ENCODE data around the gene ZC3H8. TPM values are rescaled to one million over a fixed set of nuclear protein-coding genes. Genes with fewer than 3 reads are reported as not detected.

ZC3H8 gene
- polyA plus RNA-seq, 2 of the 4 experiments (the other 2 are of a cell fraction): 13.2 to 20.2 TPM

DNA sequence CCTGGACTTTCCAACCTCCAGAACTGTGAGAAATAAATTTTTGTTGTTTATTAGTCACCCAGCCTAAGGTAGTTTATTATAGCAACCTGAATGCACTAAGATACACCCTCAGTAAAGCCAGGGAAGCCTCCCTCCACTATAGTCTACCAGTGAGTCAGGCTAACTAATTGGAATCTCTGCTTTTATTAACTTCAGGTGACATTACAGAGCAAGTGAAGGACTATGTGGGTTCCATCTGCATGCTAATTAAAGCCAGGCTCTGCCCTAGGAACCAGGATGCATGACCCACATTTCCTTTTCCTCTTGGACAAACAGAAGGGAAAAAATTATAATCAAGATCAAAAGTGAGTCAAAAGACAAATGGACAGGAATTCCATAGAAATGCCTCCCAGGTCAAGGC is 56.1 kb downstream of the ZC3H8 start:
- no peak for TF ChIP-seq ESRRA (IDR thresholded peaks at IDR 0.05; ENCODE audit: borderline replicate concordance, low read length)
- no peak for TF ChIP-seq POLR2AphosphoS2 (conservative IDR thresholded peaks at IDR 0.05; ENCODE audit: low read length)
- no peak for TF ChIP-seq CHD2 (IDR thresholded peaks at IDR 0.05; ENCODE audit: low read length, partially characterized antibody)
- TF ChIP-seq KDM5A (IDR thresholded peaks at IDR 0.05): no peak
- no peak for TF ChIP-seq HOXB13 (CRISPR knock-in tag; IDR thresholded peaks at IDR 0.05; ENCODE audit: low read depth)
- no peak for TF ChIP-seq CBX2 (IDR thresholded peaks at IDR 0.05; ENCODE audit: borderline replicate concordance, low read depth)
- no peak for TF ChIP-seq KDM1A (IDR thresholded peaks at IDR 0.05; ENCODE audit: low read depth)
- no peak for TF ChIP-seq ZSCAN20 (CRISPR knock-in tag; IDR thresholded peaks at IDR 0.05)
- TF ChIP-seq, protein P1, sequence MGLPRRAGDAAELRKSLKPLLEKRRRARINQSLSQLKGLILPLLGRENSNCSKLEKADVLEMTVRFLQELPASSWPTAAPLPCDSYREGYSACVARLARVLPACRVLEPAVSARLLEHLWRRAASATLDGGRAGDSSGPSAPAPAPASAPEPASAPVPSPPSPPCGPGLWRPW (IDR thresholded peaks at IDR 0.05): no peak
- TF ChIP-seq, protein P2, sequence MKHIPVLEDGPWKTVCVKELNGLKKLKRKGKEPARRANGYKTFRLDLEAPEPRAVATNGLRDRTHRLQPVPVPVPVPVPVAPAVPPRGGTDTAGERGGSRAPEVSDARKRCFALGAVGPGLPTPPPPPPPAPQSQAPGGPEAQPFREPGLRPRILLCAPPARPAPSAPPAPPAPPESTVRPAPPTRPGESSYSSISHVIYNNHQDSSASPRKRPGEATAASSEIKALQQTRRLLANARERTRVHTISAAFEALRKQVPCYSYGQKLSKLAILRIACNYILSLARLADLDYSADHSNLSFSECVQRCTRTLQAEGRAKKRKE (CRISPR knock-in tag; IDR thresholded peaks at IDR 0.05; ENCODE audit: low read depth): no peak
- no peak for TF ChIP-seq EP300 (IDR thresholded peaks at IDR 0.05)
- no peak for TF ChIP-seq RCOR1 (IDR thresholded peaks at IDR 0.05; ENCODE audit: low read depth, low read length)
- TF ChIP-seq RARB (CRISPR knock-in tag; IDR thresholded peaks at IDR 0.05): no peak
- TF ChIP-seq FOXS1 (CRISPR knock-in tag; IDR thresholded peaks at IDR 0.05): no peak
- H3K9me3 ChIP-seq: peaks cover 12% of the 10 kb centered on the region
- no peaks in the 10 kb centered on the region for H3K4me1 ChIP-seq
- H3K4me3 ChIP-seq: no peak overlapping the region
- H3K27ac ChIP-seq: no peak overlapping the region
- H3K4me2 ChIP-seq: no peak overlapping the region
- DNase-seq (ENCODE audit: low read depth in 1 of 2, low spot score in 1 of 2): no peak
- no peak for FAIRE-seq
- no peak for ATAC-seq
- ChIA-PET POLR2A (no interaction called here), CTCF (no interaction called here)

DNA sequence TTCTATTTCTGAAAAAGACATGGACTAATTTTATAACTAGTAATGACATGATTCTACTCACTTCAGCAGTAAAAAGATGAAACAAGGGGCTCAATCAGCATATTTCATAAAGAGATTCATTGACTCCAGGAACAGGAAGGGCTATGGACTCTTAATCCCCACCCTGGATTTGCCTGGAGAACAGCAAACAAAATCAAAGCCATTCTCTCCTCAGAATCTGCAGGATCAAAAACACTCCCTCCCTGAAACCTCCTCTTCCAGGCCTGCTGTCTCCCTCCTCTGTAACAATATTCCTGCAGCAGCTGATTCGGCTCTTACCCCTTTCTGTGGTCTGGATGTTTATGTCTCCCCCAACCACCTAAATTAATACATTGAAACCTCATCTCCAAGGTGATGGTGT is 57.0 kb downstream of the ZC3H8 start:
- H3K4me3 ChIP-seq: no peak overlapping the region
- H3K4me1 ChIP-seq: no peaks in the 10 kb centered on the region
- FAIRE-seq (no peak), DNase-seq (ENCODE audit: low read depth in 1 of 2, low spot score in 1 of 2) (no peak), ATAC-seq (no peak)
- ChIA-PET POLR2A (no interaction called here), CTCF (no interaction called here)
- WGBS (ENCODE audit: missing lambda C conversion rate): 50% methylated on average over 1 of the region's 1 CpG
- H3K4me2 ChIP-seq: no peak overlapping the region
- TF ChIP-seq NR3C1 (IDR thresholded peaks at IDR 0.05) (no peak), CEBPB (IDR thresholded peaks at IDR 0.05) (no peak), CBX2 (IDR thresholded peaks at IDR 0.05; ENCODE audit: borderline replicate concordance, low read depth) (no peak), FOSL2 (IDR thresholded peaks at IDR 0.05) (no peak), FOSL2 (CRISPR knock-in tag; IDR thresholded peaks at IDR 0.05) (no peak), CHD4 (IDR thresholded peaks at IDR 0.05; ENCODE audit: borderline replicate concordance) (no peak), HDAC2 (IDR thresholded peaks at IDR 0.05) (no peak), SMC3 (IDR thresholded peaks at IDR 0.05) (no peak), TFCP2L1 (CRISPR knock-in tag; IDR thresholded peaks at IDR 0.05) (no peak), FOSB (CRISPR knock-in tag; IDR thresholded peaks at IDR 0.05) (no peak), MYC (IDR thresholded peaks at IDR 0.05; ENCODE audit: borderline replicate concordance, low read length) (no peak)
- TF ChIP-seq, protein P3, sequence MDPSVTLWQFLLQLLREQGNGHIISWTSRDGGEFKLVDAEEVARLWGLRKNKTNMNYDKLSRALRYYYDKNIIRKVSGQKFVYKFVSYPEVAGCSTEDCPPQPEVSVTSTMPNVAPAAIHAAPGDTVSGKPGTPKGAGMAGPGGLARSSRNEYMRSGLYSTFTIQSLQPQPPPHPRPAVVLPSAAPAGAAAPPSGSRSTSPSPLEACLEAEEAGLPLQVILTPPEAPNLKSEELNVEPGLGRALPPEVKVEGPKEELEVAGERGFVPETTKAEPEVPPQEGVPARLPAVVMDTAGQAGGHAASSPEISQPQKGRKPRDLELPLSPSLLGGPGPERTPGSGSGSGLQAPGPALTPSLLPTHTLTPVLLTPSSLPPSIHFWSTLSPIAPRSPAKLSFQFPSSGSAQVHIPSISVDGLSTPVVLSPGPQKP (IDR thresholded peaks at IDR 0.05; ENCODE audit: low read depth, low read length): no peak
- TF ChIP-seq, protein P4, sequence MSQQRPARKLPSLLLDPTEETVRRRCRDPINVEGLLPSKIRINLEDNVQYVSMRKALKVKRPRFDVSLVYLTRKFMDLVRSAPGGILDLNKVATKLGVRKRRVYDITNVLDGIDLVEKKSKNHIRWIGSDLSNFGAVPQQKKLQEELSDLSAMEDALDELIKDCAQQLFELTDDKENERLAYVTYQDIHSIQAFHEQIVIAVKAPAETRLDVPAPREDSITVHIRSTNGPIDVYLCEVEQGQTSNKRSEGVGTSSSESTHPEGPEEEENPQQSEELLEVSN (IDR thresholded peaks at IDR 0.05; ENCODE audit: borderline replicate concordance, low read depth): no peak
- TF ChIP-seq, protein P5, sequence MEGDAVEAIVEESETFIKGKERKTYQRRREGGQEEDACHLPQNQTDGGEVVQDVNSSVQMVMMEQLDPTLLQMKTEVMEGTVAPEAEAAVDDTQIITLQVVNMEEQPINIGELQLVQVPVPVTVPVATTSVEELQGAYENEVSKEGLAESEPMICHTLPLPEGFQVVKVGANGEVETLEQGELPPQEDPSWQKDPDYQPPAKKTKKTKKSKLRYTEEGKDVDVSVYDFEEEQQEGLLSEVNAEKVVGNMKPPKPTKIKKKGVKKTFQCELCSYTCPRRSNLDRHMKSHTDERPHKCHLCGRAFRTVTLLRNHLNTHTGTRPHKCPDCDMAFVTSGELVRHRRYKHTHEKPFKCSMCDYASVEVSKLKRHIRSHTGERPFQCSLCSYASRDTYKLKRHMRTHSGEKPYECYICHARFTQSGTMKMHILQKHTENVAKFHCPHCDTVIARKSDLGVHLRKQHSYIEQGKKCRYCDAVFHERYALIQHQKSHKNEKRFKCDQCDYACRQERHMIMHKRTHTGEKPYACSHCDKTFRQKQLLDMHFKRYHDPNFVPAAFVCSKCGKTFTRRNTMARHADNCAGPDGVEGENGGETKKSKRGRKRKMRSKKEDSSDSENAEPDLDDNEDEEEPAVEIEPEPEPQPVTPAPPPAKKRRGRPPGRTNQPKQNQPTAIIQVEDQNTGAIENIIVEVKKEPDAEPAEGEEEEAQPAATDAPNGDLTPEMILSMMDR (IDR thresholded peaks at IDR 0.05): no peak
- 0 out of 3 replicates have a peak, but pooled peaks cover 3% of the 10 kb centered on the region for H3K9me3 ChIP-seq
- H3K27ac ChIP-seq: no peak overlapping the region

Measured in A549 (cell line).